Measurements from ENCODE around the gene CNKSR2.

- TF ChIP-seq CTCF (IDR thresholded peaks at IDR 0.05) (no peak), POLR2A (IDR thresholded peaks at IDR 0.05) (no peak)
Observed at GRCh38 chrX:21645431-21645830, 271.2 kb downstream of the CNKSR2 start.
